Activated naive CD4-positive, alpha-beta T cell treated with anti-CD3 and anti-CD28 coated beads, Interleukin-2, amount 10 ng/mL, durations not matched to agents 7 days and 5 days (primary cell): ENCODE measurements around the gene FOXL3.

Experiments used
- CTCF ChIA-PET: fragments of 350-600 bp; sonication (Branson Sonifier 250); formaldehyde crosslinking; loops from one replicate; lab custom pipeline; 2021; ENCODE audit warnings: antibody characterized with exemption; lab: Charles Lee
- DNase-seq: peaks from one replicate; pipeline ENCODE4 v3.0.0-alpha.2; 2020
- H3K27ac Mint-ChIP-seq: one replicate; pipeline ENCODE4 v1.8.0; 2021; ENCODE audit warnings: mild to moderate bottlenecking, moderate library complexity, mixed read lengths
- H3K27me3 Mint-ChIP-seq: one replicate; pipeline ENCODE4 v1.8.0; 2021; ENCODE audit warnings: mild to moderate bottlenecking, mixed read lengths
- H3K36me3 Mint-ChIP-seq: one replicate; pipeline ENCODE4 v1.8.0; 2021; ENCODE audit warnings: mixed read lengths
- H3K4me1 Mint-ChIP-seq: one replicate; pipeline ENCODE4 v1.8.0; 2021; ENCODE audit warnings: mixed read lengths
- H3K4me3 Mint-ChIP-seq: one replicate; pipeline ENCODE4 v1.8.0; 2021; ENCODE audit warnings: mild to moderate bottlenecking, moderate library complexity, mixed read lengths
- H3K9me3 Mint-ChIP-seq: one replicate; pipeline ENCODE4 v1.8.0; 2021; ENCODE audit warnings: mixed read lengths

The FOXL3 gene

GRCh38 chr7:297611-298374, 7.8 kb downstream of the FOXL3 start:
- Mint-ChIP-seq H3K4me3 (no peak overlapping the region), H3K27me3 (peaks cover 8% of the 10 kb centered on the region), H3K36me3 (no peaks in the 10 kb centered on the region), H3K4me1 (no peaks in the 10 kb centered on the region), H3K27ac (no peak overlapping the region), H3K9me3 (peaks cover 3% of the 10 kb centered on the region)
- CTCF ChIA-PET, result no interaction called here
- DNase-seq, result no peak

- CTCF ChIA-PET, result no interaction called here
- Mint-ChIP-seq H3K27ac (no peak overlapping the region), H3K36me3 (no peaks in the 10 kb centered on the region), H3K9me3 (peaks cover 3% of the 10 kb centered on the region), H3K27me3 (peaks cover 5% of the 10 kb centered on the region), H3K4me3 (no peak overlapping the region), H3K4me1 (no peaks in the 10 kb centered on the region)
- no peak for DNase-seq
These were observed 8.4 kb downstream of the FOXL3 start for GRCh38 chr7:298375-298702.

DNA sequence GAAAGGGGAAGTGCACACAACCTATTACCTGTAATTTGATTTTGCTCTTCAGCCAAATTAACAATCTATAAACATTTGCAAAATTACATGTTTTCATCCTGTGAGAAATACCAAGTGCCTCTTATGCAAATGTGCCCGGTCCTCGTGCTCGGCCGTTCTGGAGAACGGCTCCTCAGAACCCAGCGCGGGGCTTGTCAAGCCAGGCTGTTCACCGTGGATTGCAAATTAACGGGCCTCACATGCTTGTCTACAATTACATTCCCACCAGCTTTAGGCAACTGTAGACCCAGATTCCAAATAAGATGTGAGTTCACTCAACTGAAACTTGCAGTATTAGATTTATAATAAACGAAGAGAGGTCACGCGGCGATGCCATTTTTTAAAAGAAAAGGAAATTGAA, 8.8 kb downstream of the FOXL3 start:
- Mint-ChIP-seq H3K27me3 (peaks cover 5% of the 10 kb centered on the region), H3K9me3 (peaks cover 3% of the 10 kb centered on the region), H3K4me1 (no peaks in the 10 kb centered on the region), H3K36me3 (no peaks in the 10 kb centered on the region), H3K4me3 (no peak overlapping the region), H3K27ac (no peak overlapping the region)
- CTCF ChIA-PET, result no interaction called here
- DNase-seq, result no peak

GRCh38 chr7:299169-299568, 9.2 kb downstream of the FOXL3 start:
- DNase-seq, result no peak
- Mint-ChIP-seq H3K27me3 (peaks cover 5% of the 10 kb centered on the region), H3K4me3 (no peak overlapping the region), H3K9me3 (peaks cover 3% of the 10 kb centered on the region), H3K4me1 (no peaks in the 10 kb centered on the region), H3K36me3 (no peaks in the 10 kb centered on the region), H3K27ac (no peak overlapping the region)
- CTCF ChIA-PET, result no interaction called here

GRCh38 chr7:299628-300027, 9.7 kb downstream of the FOXL3 start:
- H3K27me3 Mint-ChIP-seq, result peaks cover under 1% of the 10 kb centered on the region
- no peaks in the 10 kb centered on the region for H3K4me1 Mint-ChIP-seq
- H3K36me3 Mint-ChIP-seq, result no peaks in the 10 kb centered on the region
- no peak overlapping the region for H3K27ac Mint-ChIP-seq
- H3K9me3 Mint-ChIP-seq, result peaks cover 6% of the 10 kb centered on the region
- no peak for DNase-seq
- CTCF ChIA-PET, result no interaction called here
- no peak overlapping the region for H3K4me3 Mint-ChIP-seq

- CTCF ChIA-PET, result no interaction called here
- H3K36me3 Mint-ChIP-seq, result no peaks in the 10 kb centered on the region
- H3K4me3 Mint-ChIP-seq, result no peak overlapping the region
- peaks cover 9% of the 10 kb centered on the region for H3K9me3 Mint-ChIP-seq
- no peak overlapping the region for H3K27ac Mint-ChIP-seq
- H3K4me1 Mint-ChIP-seq, result no peaks in the 10 kb centered on the region
- no peaks in the 10 kb centered on the region for H3K27me3 Mint-ChIP-seq
- DNase-seq, result no peak
These were observed 10.1 kb downstream of the FOXL3 start for GRCh38 chr7:300048-300447.

- Mint-ChIP-seq H3K27ac (no peak overlapping the region), H3K36me3 (no peaks in the 10 kb centered on the region), H3K27me3 (no peaks in the 10 kb centered on the region), H3K4me1 (no peaks in the 10 kb centered on the region), H3K9me3 (peaks cover 9% of the 10 kb centered on the region), H3K4me3 (no peak overlapping the region)
- DNase-seq, result no peak
- CTCF ChIA-PET, result no interaction called here
These were observed 10.7 kb downstream of the FOXL3 start for GRCh38 chr7:300546-301290.

DNA sequence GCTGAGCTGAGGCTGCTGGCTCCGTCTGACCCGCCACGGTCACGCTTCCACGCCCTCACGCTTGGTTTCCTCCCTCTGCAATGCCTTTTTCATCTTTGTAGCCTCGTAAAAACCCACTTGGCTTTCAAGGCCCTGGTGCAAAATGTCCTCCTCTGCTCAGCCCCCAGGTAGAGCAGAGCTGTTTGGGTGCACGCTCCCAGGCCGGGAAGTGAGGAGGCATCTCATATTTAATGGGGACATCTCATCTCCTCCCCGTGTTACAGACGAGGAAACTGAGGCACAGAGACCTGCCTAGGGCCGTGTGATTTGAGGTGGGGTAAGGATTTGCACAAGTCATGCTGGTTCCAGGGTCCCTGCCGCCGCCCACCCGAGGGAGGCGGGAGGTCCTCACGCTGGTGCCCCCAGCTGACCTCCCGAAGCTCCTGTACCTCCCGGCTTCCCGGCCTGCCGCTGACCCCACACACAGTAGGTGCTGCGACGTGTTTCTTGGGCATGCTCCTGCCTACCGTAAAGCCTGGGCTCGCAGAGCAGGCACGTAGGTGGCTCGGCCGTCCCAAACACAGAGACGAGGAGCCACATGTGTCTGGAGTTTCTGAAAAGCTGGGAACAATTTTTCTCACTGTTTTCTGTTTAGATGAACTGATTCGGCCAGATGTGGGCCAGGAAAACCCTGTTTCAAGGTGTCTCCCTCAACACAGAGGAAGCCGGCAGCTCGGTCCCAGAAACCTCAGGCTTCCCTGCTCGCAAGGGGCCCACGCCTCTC, 11.5 kb downstream of the FOXL3 start:
- CTCF ChIA-PET, result no interaction called here

DNA sequence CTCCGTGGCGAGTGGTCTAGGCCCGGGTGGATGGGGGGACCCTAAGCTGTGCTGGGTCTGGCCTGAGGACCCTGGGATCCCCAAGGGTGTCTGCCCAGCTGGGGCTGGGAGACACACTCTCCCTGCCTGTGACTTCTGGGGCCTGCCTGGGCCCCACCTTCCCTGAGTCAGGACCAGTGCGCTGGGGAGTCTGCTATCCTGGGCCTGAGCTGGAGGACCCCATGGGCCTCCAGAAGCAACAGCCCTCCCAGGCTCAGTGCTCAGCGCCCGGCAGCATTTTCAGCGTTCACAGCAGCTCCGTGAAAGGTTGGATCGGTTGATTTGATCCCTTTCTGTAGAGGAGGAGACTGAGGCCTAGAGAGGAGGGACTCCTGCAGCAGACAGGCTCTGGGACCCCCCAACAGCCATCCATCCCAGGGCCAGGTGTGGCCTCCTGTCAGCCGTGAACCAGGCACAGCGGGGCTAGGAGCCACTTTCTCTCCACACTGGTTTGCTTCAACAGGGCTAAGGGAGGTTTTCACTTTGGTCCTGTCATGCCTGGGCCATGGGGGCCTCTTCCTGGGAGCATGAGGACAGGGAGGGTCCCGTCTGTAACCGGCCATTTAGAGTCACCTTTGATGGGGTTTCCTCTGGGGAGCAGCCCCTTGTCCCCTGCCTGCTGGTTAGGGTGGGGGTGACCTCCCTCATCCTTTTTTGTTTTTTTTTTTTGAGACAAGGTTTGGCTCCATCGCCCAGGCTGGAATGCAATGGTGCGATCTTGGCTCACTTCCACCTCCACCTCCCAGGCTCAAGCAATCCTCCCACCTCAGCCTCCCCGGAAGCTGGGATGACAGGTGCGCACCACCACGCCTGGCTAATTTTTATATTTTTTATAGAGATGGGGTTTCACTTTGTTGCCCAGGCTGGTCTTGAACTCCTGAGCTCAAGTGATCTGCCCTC, 12.4 kb downstream of the FOXL3 start:
- Mint-ChIP-seq H3K9me3 (peaks cover 9% of the 10 kb centered on the region), H3K4me3 (no peak overlapping the region), H3K4me1 (no peaks in the 10 kb centered on the region), H3K27ac (no peak overlapping the region), H3K27me3 (peaks cover 4% of the 10 kb centered on the region), H3K36me3 (no peaks in the 10 kb centered on the region)
- no peak for DNase-seq
- CTCF ChIA-PET, result no interaction called here

More for the DNA sequence above, 11.5 kb downstream of the FOXL3 start:
- Mint-ChIP-seq H3K9me3 (peaks cover 9% of the 10 kb centered on the region), H3K4me1 (no peaks in the 10 kb centered on the region), H3K27ac (no peak overlapping the region), H3K36me3 (no peaks in the 10 kb centered on the region), H3K27me3 (peaks cover 4% of the 10 kb centered on the region), H3K4me3 (no peak overlapping the region)
- no peak for DNase-seq

DNA sequence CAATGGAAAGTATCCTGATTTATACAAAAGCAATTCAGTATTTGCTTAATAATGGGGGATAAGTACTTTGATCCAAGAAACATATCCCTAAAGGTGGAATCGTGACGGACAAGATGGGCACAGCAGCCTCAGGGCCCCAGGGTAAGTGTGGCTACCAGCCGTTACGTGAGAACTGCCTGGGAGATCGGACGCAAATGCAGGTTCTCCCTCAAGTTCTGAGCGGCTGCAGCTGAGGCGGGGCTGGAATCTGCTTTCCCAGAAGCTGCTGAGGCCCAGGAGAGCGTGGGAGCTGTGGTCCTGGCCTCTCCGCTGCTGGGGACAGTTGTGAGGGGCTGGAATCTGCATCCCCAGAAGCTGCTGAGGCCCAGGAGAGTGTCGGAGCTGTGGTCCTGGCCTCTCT, 13.5 kb downstream of the FOXL3 start:
- CTCF ChIA-PET, result no interaction called here
- peaks cover 11% of the 10 kb centered on the region for H3K9me3 Mint-ChIP-seq
- no peak for DNase-seq

GRCh38 chr7:303884-304573, 14.1 kb downstream of the FOXL3 start:
- DNase-seq, result no peak
- H3K9me3 Mint-ChIP-seq, result peaks cover 11% of the 10 kb centered on the region
- no peaks in the 10 kb centered on the region for H3K4me1 Mint-ChIP-seq
- H3K27me3 Mint-ChIP-seq, result peaks cover 4% of the 10 kb centered on the region
- no peak overlapping the region for H3K27ac Mint-ChIP-seq
- H3K36me3 Mint-ChIP-seq, result no peaks in the 10 kb centered on the region
- no peak overlapping the region for H3K4me3 Mint-ChIP-seq
- CTCF ChIA-PET, result no interaction called here

More for the DNA sequence above, 13.5 kb downstream of the FOXL3 start:
- H3K27ac Mint-ChIP-seq, result no peak overlapping the region
- no peak overlapping the region for H3K4me3 Mint-ChIP-seq
- no peaks in the 10 kb centered on the region for H3K36me3 Mint-ChIP-seq
- peaks cover 4% of the 10 kb centered on the region for H3K27me3 Mint-ChIP-seq
- H3K4me1 Mint-ChIP-seq, result no peaks in the 10 kb centered on the region

DNA sequence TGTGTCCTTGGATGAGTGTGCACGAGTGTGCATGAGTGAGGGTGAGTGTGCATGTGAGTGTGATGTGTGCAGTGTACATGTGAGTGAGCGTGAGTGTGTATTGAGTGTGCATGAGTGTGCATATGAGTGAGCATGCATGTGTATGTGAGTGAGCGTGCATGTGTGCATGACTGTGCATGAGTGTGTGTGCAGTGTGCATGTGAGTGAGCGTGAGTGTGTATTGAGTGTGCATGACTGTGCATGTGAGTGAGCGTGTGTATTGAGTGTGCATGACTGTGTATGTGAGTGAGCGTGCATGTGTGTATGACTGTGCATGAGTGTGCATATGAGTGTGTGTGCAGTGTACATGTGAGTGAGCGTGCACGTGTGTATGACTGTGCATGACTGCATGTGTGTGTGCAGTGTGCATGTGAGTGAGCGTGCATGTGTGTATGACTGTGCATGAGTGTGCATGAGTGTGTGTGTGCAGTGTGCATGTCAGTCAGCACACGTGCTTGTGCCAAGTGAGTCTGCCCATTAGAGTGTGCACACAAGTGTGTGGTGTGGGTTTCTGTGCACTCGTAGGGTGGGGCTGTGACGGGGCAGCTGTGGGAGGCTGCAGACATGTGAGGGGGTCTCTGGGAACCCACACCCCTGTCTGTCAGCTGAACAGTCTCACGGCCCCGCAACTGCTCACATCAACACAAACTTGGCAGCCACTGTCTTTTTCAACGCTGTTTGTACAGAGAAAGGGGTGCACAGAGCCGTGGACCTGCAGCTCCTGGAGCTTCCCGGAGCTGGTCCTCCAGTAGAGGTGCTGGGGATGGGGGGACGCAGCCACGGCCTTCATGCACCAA, 14.8 kb downstream of the FOXL3 start:
- H3K4me3 Mint-ChIP-seq, result no peak overlapping the region
- peaks cover 11% of the 10 kb centered on the region for H3K9me3 Mint-ChIP-seq
- DNase-seq, result no peak
- no peaks in the 10 kb centered on the region for H3K36me3 Mint-ChIP-seq
- no peak overlapping the region for H3K27ac Mint-ChIP-seq
- CTCF ChIA-PET, result no interaction called here
- no peaks in the 10 kb centered on the region for H3K4me1 Mint-ChIP-seq
- H3K27me3 Mint-ChIP-seq, result peaks cover 7% of the 10 kb centered on the region
